Body of pancreas (tissue), 4 donors: ENCODE measurements around the gene DZIP1. TPM values are rescaled to one million over a fixed set of nuclear protein-coding genes. Genes with fewer than 3 reads are reported as not detected.

Source experiments
- ATAC-seq: fragments of 150-250 bp; one replicate; pipeline ENCODE4 v1.9.1; 2016
- DNase-seq, 4 donors: peaks; one replicate each; pipeline ENCODE4 v3.0.0-alpha.2; 2019
- H3K27ac ChIP-seq, 4 donors: fragments of 200-600 bp; sonication (generic); 1 replicate in 3 of 4; 2 replicates in 1 of 4; pipeline versions ENCODE4 v1.5.1 to v1.6.1; 2016 to 2019; ENCODE audit warnings: mild to moderate bottlenecking in 1 of 4, mixed read lengths in 1 of 4, moderate library complexity in 1 of 4
- H3K27me3 ChIP-seq, 2 donors: fragments of 200-600 bp; sonication (generic); one replicate each; pipeline ENCODE4 v1.6.0; 2016; ENCODE audit warnings: mild to moderate bottlenecking in 1 of 2
- H3K36me3 ChIP-seq, 2 donors: fragments of 200-600 bp; sonication (generic); replicated peaks in 1 of 2; 2 replicates each; pipeline ENCODE4 v1.5.1; 2016; ENCODE audit warnings: low read depth in 2 of 2; ENCODE audit not compliant: insufficient read depth in 1 of 2
- H3K4me1 ChIP-seq: fragments of 200-600 bp; sonication (generic); one replicate; pipeline ENCODE4 v1.6.0; 2016
- H3K4me3 ChIP-seq, 2 donors: fragments of 200-600 bp; sonication (generic); 1 replicate in 1 of 2; 2 replicates in 1 of 2; pipeline ENCODE4 v1.5.1; 2016 to 2019
- H3K9me3 ChIP-seq, 3 donors: fragments of 200-600 bp; sonication (generic); 1 replicate in 2 of 3; 2 replicates in 1 of 3; pipeline ENCODE4 v1.5.1; 2016
- CTCF ChIP-seq, 7 experiments: fragments of 450-650 bp in 4 of 7; fragments of 200-600 bp in 3 of 7; sonication (generic) in 3 of 7; IDR thresholded peaks; one replicate each; pipeline ENCODE4 v1.5.1; 2016 to 2019; ENCODE audit warnings: antibody characterized with exemption in 7 of 7
- POLR2A ChIP-seq, 3 donors: fragments of 450-650 bp; IDR thresholded peaks; one replicate each; pipeline ENCODE4 v1.6.1; 2016; ENCODE audit warnings: antibody characterized with exemption in 3 of 3, mild to moderate bottlenecking in 2 of 3
- WGBS, 2 donors: methylation state at CpG; one replicate each; pipeline ENCODE4 v1.1.5; 2017; 5-methylcytosine and 5-hydroxymethylcytosine counted together
- intact Hi-C: fragments of 100-400 bp; cut with DNase I; formaldehyde crosslinking; loops from one replicate; pipeline ENCODE4 v1.15.1; 2023
- total RNA-seq, 2 donors: library from RNA; depleted of rRNA; stranded (reverse); fragments of >200 nt; gene quantifications; one replicate each; pipeline ENCODE4 v1.1.0, GENCODE V29; 2016

DZIP1 gene
- total RNA-seq, 2 donors from 2014 or later = 17.5 to 42.0 TPM

GRCh38 chr13:95636853-95637252, 7.7 kb downstream of the DZIP1 start:
- peaks cover 8% of the 10 kb centered on the region for H3K4me1 ChIP-seq
- H3K9me3 ChIP-seq = no peaks in the 10 kb centered on the region
- DNase-seq (no peak), ATAC-seq (no peak)
- no peaks in the 10 kb centered on the region for H3K36me3 ChIP-seq
- no peaks in the 10 kb centered on the region for H3K27me3 ChIP-seq
- H3K27ac ChIP-seq = peak overlapping the region in 3 of 4 donors; percentile 24 to 35 (median 30)
- H3K4me3 ChIP-seq = no peak overlapping the region
- TF ChIP-seq CTCF (IDR thresholded peaks at IDR 0.05) (no peak), POLR2A (IDR thresholded peaks at IDR 0.05) (no peak)
- intact Hi-C loops = no loop called here

- no peak overlapping the region for H3K27ac ChIP-seq
- DNase-seq = no peak
- H3K4me3 ChIP-seq = no peak overlapping the region
- no peaks in the 10 kb centered on the region for H3K4me1 ChIP-seq
- TF ChIP-seq CTCF (IDR thresholded peaks at IDR 0.05) (no peak), POLR2A (IDR thresholded peaks at IDR 0.05) (no peak)
- H3K9me3 ChIP-seq = no peaks in the 10 kb centered on the region
- 57 to 66% methylated on average over 3 of the region's 3 CpGs for WGBS, 2 donors
- intact Hi-C loops = no loop called here
- no peak for ATAC-seq
- peaks cover 0 to 2% of the 10 kb centered on the region in 2 donors for H3K36me3 ChIP-seq
- H3K27me3 ChIP-seq = no peaks in the 10 kb centered on the region
Observed at GRCh38 chr13:95630593-95630992, 13.9 kb downstream of the DZIP1 start.

- H3K4me3 ChIP-seq = no peak overlapping the region
- TF ChIP-seq CTCF (IDR thresholded peaks at IDR 0.05) (no peak), POLR2A (IDR thresholded peaks at IDR 0.05) (no peak)
- no peaks in the 10 kb centered on the region for H3K9me3 ChIP-seq
- H3K4me1 ChIP-seq = no peaks in the 10 kb centered on the region
- WGBS, 2 donors = 47 to 63% methylated on average over 4 of the region's 4 CpGs
- no peaks in the 10 kb centered on the region for H3K27me3 ChIP-seq
- H3K27ac ChIP-seq = no peak overlapping the region
- no peak for DNase-seq
- no peak for ATAC-seq
- peaks cover 0 to 2% of the 10 kb centered on the region in 2 donors for H3K36me3 ChIP-seq
- intact Hi-C loops = loop anchor here (10.0 kb wide), 1 partner anchor 206 kb away; no protein-coding TSS in a partner anchor
Observed at GRCh38 chr13:95629071-95629470, 15.4 kb downstream of the DZIP1 start.

GRCh38 chr13:95628488-95628887, 16.0 kb downstream of the DZIP1 start:
- Histone ChIP-seq H3K4me1 (no peaks in the 10 kb centered on the region), H3K9me3 (no peaks in the 10 kb centered on the region), H3K36me3 (peaks cover 0 to 2% of the 10 kb centered on the region in 2 donors), H3K4me3 (no peak overlapping the region), H3K27ac (no peak overlapping the region), H3K27me3 (no peaks in the 10 kb centered on the region)
- intact Hi-C loops = loop anchor here (10.0 kb wide), 1 partner anchor 206 kb away; no protein-coding TSS in a partner anchor
- ATAC-seq = no peak
- no peak for DNase-seq
- TF ChIP-seq POLR2A (IDR thresholded peaks at IDR 0.05) (no peak), CTCF (IDR thresholded peaks at IDR 0.05) (no peak)
- WGBS, 2 donors = 86 to 94% methylated on average over 1 of the region's 1 CpG

GRCh38 chr13:95627590-95627989, 16.9 kb downstream of the DZIP1 start:
- H3K4me3 ChIP-seq = no peak overlapping the region
- no peak for TF ChIP-seq POLR2A (IDR thresholded peaks at IDR 0.05)
- no peak for TF ChIP-seq CTCF (IDR thresholded peaks at IDR 0.05)
- H3K27ac ChIP-seq = no peak overlapping the region
- 90 to 91% methylated on average over 1 of the region's 1 CpG for WGBS, 2 donors
- no peaks in the 10 kb centered on the region for H3K27me3 ChIP-seq
- intact Hi-C loops = loop anchor here (10.0 kb wide), 1 partner anchor 207 kb away; no protein-coding TSS in a partner anchor
- no peaks in the 10 kb centered on the region for H3K9me3 ChIP-seq
- DNase-seq (no peak), ATAC-seq (no peak)
- peaks cover 0 to 2% of the 10 kb centered on the region in 2 donors for H3K36me3 ChIP-seq
- H3K4me1 ChIP-seq = no peaks in the 10 kb centered on the region
